ENCODE measurements around the gene TMCO4.

- TF ChIP-seq CTCF (conservative IDR thresholded peaks at IDR 0.05 in 1 of 2, IDR thresholded peaks at IDR 0.05 in 1 of 2; ENCODE audit: low read depth in 1 of 2, low read length in 2 of 2) (no peak), EZH2 (IDR thresholded peaks at IDR 0.05; ENCODE audit: low read length, missing control alignments) (no peak)
Measured at GRCh38 chr1:19696820-19697219, 102.9 kb downstream of the TMCO4 start.

Data from fibroblast of lung (primary cell).